ENCODE measurements around the gene OLFML1. TPM values are rescaled to one million over a fixed set of nuclear protein-coding genes. Genes with fewer than 3 reads are reported as not detected.

Gene OLFML1
- total and polyA plus RNA-seq, 2 of the 13 experiments (the other 11 are each of a cell fraction or from before 2014, with no cell fraction given): 0.89 to 0.90 TPM

- no peak for TF ChIP-seq ZBTB49 (CRISPR knock-in tag; IDR thresholded peaks at IDR 0.05; ENCODE audit: borderline replicate concordance)
- no peak for TF ChIP-seq SRSF1 (optimal IDR thresholded peaks at IDR 0.05; ENCODE audit: low read depth, low read length)
- no peak for TF ChIP-seq TCF7 (IDR thresholded peaks at IDR 0.05; ENCODE audit: low read depth)
- no peak for TF ChIP-seq SP2 (CRISPR knock-in tag; IDR thresholded peaks at IDR 0.05)
- TF ChIP-seq PHF21A (CRISPR knock-in tag; IDR thresholded peaks at IDR 0.05): peak; percentile 80
Measured at GRCh38 chr11:7525424-7525823, 40.1 kb downstream of the OLFML1 start (continued).

- no peaks in the 10 kb centered on the region for H4K20me1 ChIP-seq (ENCODE audit: insufficient read depth, low read length)
- no peak overlapping the region for H3K27ac ChIP-seq (ENCODE audit: extremely low read length, insufficient read depth, low read length)
- ChIA-PET POLR2A (no interaction called here), CTCF (ENCODE audit: low intra/inter-chr PET ratio, low total read pairs) (no interaction called here)
- no peaks in the 10 kb centered on the region for H3K27me3 ChIP-seq (ENCODE audit: control insufficient read depth in 1 of 2, insufficient read depth in 2 of 2, low read length in 2 of 2)
- H3K4me2 ChIP-seq (ENCODE audit: low read depth, low read length): no peak overlapping the region
- no peak overlapping the region for H3K4me3 ChIP-seq (replicated peaks in 1 of 3; ENCODE audit: insufficient read depth in 1 of 3, low read depth in 2 of 3, low read length in 3 of 3)
- ATAC-seq (no peak), DNase-seq (ENCODE audit: low spot score) (no peak), FAIRE-seq (no peak)
- in situ Hi-C loops (cut with HindIII; ENCODE audit: extremely low pct_ligation_motif_present, low pct_unique_long_range_greater_than_20kb): no loop called here
- TF ChIP-seq ZBTB7B (CRISPR knock-in tag; IDR thresholded peaks at IDR 0.05) (no peak), SP1 (IDR thresholded peaks at IDR 0.05) (no peak), SP1 (CRISPR knock-in tag; IDR thresholded peaks at IDR 0.05) (no peak), HOXA9 (CRISPR knock-in tag; IDR thresholded peaks at IDR 0.05; ENCODE audit: borderline replicate concordance) (no peak), RAD51 (IDR thresholded peaks at IDR 0.05; ENCODE audit: borderline replicate concordance) (no peak), ZSCAN31 (CRISPR knock-in tag; IDR thresholded peaks at IDR 0.05; ENCODE audit: low read depth) (no peak), ZNF710 (CRISPR knock-in tag; IDR thresholded peaks at IDR 0.05; ENCODE audit: borderline replicate concordance) (no peak), ZNF749 (CRISPR knock-in tag; IDR thresholded peaks at IDR 0.05; ENCODE audit: borderline replicate concordance) (no peak), STAT6 (CRISPR knock-in tag; IDR thresholded peaks at IDR 0.05; ENCODE audit: borderline replicate concordance) (no peak)
- no TSS peak for BruUV-seq (replicated peaks)
- no peaks in the 10 kb centered on the region for H3K9me3 ChIP-seq (ENCODE audit: low read length)
- H3K79me2 ChIP-seq (ENCODE audit: insufficient read depth, low read length): peaks cover 2% of the 10 kb centered on the region
- H2AFZ ChIP-seq (ENCODE audit: low read length): no peak overlapping the region
- intact Hi-C loops (cut with micrococcal nuclease; ENCODE audit: unreplicated experiment): no loop called here
- peaks cover 41% of the 10 kb centered on the region for H3K4me1 ChIP-seq (ENCODE audit: insufficient read depth, low read length)
- 64% methylated on average over 1 of the region's 1 CpG for WGBS (ENCODE audit: low lambda C conversion rate)
- H3K36me3 ChIP-seq (replicated peaks in 1 of 2; ENCODE audit: control insufficient read depth in 1 of 2, insufficient read depth in 2 of 2, low read length in 2 of 2): no peaks in the 10 kb centered on the region; a peak in 1 of 5 replicates
- H3K9ac ChIP-seq (ENCODE audit: insufficient read depth, low read depth, low read length): no peak overlapping the region
Measured at GRCh38 chr11:7527029-7527428, 41.7 kb downstream of the OLFML1 start.

Data from HepG2 (cell line).